GM15510 (cell line): ENCODE results near the gene ITPR2.

ENCODE experiments used
- POLR2A ChIP-seq: IDR thresholded peaks from 3 replicates; pipeline ENCODE4 v1.6.1; 2011; ENCODE audit warnings: borderline replicate concordance; ENCODE audit not compliant: insufficient read length; ENCODE audit errors: extremely low read depth

The ITPR2 gene

GRCh38 chr12:26808766-26809476 is 24.1 kb downstream of the ITPR2 start:
- TF ChIP-seq POLR2A = no peak

GRCh38 chr12:26807292-26807691 is 25.7 kb downstream of the ITPR2 start:
- TF ChIP-seq POLR2A = no peak

GRCh38 chr12:26806556-26806955 is 26.4 kb downstream of the ITPR2 start:
- no peak for TF ChIP-seq POLR2A

- no peak for TF ChIP-seq POLR2A
Measured at GRCh38 chr12:26805401-26805971, 27.5 kb downstream of the ITPR2 start.

GRCh38 chr12:26803552-26803951 is 29.4 kb downstream of the ITPR2 start:
- TF ChIP-seq POLR2A = no peak

- TF ChIP-seq POLR2A = no peak
Measured at GRCh38 chr12:26801486-26801885, 31.5 kb downstream of the ITPR2 start.

- no peak for TF ChIP-seq POLR2A
Measured at GRCh38 chr12:26800858-26801257, 32.1 kb downstream of the ITPR2 start.

GRCh38 chr12:26800347-26800746 is 32.6 kb downstream of the ITPR2 start:
- no peak for TF ChIP-seq POLR2A

- TF ChIP-seq POLR2A = no peak
Measured at GRCh38 chr12:26799741-26800140, 33.3 kb downstream of the ITPR2 start.

DNA sequence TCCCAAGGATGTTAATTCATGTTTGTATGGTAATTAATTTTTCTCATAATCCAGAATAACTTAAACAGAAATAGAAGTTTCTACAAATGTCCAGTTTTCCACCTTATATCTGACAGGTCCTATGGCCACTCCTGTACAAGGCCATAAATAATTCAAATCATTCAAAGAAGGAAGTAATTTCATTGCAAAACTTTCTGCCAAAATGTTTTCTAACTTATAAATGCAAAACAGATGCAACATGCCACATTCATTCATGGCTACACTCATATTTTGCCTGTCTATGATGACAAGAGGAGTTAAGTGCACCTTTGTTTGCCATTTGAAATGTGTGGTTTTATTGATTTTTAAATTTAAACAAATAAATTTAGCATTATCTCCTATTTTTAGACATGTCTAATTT is 34.4 kb downstream of the ITPR2 start:
- no peak for TF ChIP-seq POLR2A

DNA sequence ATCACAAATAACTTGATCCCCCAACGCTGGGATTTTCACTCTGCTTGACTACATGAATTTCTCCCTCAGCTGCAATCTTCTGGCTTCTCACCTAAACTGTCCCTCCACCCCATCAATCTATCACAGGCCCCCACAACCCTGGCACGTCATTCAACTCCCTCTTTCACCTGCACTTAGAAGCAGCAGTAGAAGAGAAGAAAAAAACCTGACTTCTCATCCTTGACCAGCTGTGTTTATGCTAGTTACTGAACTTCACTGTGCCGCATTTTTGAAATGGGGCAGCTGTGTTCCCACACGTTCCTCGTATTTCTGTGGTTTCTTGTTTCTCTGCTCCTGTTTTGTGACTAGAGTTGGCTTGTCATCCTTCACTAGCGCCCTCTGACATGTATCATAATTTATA is 35.0 kb downstream of the ITPR2 start:
- TF ChIP-seq POLR2A = no peak

DNA sequence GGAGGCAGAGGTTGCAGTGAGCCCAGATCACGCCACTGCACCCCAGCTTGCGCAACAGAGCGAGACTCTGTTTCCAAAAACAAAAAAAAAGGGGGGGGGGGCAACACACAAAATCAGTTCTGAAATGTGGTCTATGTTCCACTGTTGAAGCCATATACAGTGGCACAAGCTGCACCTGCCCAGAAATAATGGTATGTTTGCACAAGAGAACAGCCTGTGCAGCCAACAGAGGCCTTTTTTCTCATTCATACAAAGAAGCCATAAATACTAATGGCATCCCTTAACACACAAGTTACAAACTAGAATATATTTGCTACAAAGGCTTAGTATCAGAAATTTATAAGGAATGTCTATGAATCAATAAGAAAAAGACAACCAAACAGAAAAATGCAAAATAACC is 37.1 kb downstream of the ITPR2 start:
- TF ChIP-seq POLR2A = no peak

GRCh38 chr12:26791301-26791791 is 41.6 kb downstream of the ITPR2 start:
- TF ChIP-seq POLR2A = no peak

- TF ChIP-seq POLR2A = no peak
Measured at GRCh38 chr12:26790645-26790994, 42.4 kb downstream of the ITPR2 start.

DNA sequence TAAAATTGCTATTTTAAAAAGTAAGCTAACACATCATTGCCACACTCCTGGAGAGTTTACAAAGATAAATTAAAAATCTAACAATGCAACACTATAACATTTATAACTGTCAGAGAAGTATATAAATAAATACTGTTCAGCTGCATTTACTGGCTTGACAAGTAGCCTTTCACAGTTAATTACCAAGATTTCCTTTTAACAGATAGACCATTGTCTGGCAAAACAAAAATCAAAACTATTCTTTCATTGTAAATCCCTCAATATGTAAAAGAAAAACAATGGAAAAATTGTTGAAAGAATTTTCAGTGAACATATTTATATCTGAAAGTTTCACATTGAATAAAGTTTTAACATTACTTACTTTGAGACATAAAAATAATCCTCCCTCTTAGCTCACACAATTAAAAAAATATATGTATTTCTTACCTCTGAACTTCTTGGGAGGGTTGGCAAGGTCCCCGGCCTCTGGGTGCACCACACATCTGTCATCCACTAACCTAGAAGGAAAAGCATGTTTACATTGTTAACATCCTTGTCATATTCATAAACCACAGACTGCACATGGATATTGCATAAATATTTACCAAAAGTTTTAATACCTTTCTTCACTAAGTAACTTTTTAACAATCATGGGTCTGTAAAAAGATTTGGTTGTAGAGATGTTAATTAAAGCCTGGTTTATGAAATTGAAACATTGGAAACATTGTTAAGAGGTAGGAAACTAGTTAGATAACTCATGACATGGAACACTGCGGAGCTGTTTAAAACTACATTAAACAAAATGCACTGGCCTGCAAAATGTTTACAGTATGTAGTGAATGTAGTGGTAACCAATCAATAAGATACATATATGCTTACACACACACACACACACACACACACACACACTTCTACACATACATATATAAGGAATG is 43.0 kb downstream of the ITPR2 start:
- TF ChIP-seq POLR2A = no peak
